ENCODE measurements around the gene RPRML. TPM values are rescaled to one million over a fixed set of nuclear protein-coding genes. Genes with fewer than 3 reads are reported as not detected.

The RPRML gene
- total RNA-seq, 2 donors from 2014 or later = not detected

DNA sequence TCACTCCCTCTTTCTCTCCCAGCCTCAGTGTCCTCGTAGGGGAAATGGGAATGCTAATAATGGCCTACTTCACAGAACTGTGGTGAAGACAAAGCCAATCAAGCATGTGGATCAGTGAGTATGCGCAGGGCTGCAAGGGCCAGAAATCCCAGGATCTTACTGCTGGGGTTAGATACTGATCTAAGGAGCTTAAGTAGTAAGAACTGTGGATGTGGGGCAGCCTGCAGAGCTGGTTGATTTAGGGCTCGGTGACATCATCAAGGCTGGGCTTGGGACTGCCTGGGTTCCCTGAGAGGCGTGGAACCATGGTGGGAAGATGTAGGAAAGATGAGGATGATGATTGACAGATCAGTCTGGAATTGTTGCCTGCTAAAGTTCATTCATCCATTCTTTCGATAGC, 30.5 kb downstream of the RPRML start:
- peaks cover 16 to 19% of the 10 kb centered on the region in 2 donors for H3K4me1 Mint-ChIP-seq (ENCODE audit: low read depth in 2 of 2)
- ATAC-seq (no peak), DNase-seq (ENCODE audit: low spot score) (no peak)
- H3K27ac Mint-ChIP-seq = no peak overlapping the region
- no peaks in the 10 kb centered on the region for H3K27me3 Mint-ChIP-seq
- no peaks in the 10 kb centered on the region for H3K9me3 Mint-ChIP-seq
- H3K36me3 Mint-ChIP-seq = no peaks in the 10 kb centered on the region
- H3K4me3 Mint-ChIP-seq = no peak overlapping the region

DNA sequence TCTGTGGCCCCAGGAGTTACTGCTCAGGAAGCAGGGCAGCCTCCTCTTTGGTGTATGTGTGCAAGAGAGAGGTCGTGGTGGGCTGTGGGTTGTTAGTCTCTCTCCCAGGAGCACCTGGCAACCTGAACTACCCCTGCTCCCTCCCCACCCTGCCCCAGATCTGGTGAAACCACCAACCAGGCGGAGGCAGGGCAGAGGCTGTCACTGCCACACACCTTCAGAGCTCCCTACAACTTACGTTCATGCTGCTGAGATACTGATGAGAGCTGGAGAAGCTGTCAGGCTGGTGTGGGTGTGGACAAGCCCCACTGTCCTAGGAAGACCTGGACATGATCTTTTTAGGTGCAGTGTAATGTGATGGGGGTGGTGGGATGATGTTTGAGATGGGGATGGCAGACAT, 31.8 kb downstream of the RPRML start:
- no peak overlapping the region for H3K4me3 Mint-ChIP-seq
- no peak for ATAC-seq
- H3K36me3 Mint-ChIP-seq = no peaks in the 10 kb centered on the region
- H3K27ac Mint-ChIP-seq = no peak overlapping the region
- H3K27me3 Mint-ChIP-seq = no peaks in the 10 kb centered on the region
- H3K4me1 Mint-ChIP-seq (ENCODE audit: low read depth in 2 of 2) = peaks cover 19 to 25% of the 10 kb centered on the region in 2 donors
- H3K9me3 Mint-ChIP-seq = no peaks in the 10 kb centered on the region
- no peak for DNase-seq (ENCODE audit: low spot score)

DNA sequence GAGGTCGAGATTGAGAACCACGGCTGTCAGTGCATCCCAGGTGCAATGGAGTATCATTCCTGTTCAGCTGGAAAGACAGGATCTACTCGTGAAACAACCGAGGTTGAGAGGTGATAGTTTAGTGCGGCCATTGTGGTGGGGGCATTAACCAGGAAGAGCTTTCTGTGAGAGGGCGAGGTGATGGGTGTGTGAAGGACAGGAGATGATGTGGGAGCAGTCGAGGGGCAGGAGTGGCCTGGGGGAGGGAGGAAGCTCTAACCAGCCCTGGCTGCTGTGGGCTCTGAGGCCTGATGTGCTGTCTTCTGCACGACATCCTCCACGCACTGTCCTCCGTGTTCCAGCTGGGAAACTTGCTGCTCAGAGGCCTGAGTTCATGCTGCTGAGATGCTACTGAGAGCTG, 34.1 kb downstream of the RPRML start:
- no peak for DNase-seq (ENCODE audit: low spot score)
- H3K4me3 Mint-ChIP-seq = peak overlapping the region; percentile 0
- H3K9me3 Mint-ChIP-seq = no peaks in the 10 kb centered on the region
- peaks cover 3% of the 10 kb centered on the region for H3K36me3 Mint-ChIP-seq
- H3K27ac Mint-ChIP-seq = peak overlapping the region; percentile 5 to 27
- H3K4me1 Mint-ChIP-seq (ENCODE audit: low read depth in 2 of 2) = peaks cover 19 to 25% of the 10 kb centered on the region in 2 donors
- no peaks in the 10 kb centered on the region for H3K27me3 Mint-ChIP-seq
- no peak for ATAC-seq

- ATAC-seq (peak; percentile 40 to 49), DNase-seq (ENCODE audit: low spot score) (no peak)
- Mint-ChIP-seq H3K36me3 (peaks cover 10% of the 10 kb centered on the region), H3K9me3 (no peaks in the 10 kb centered on the region), H3K4me3 (peak overlapping the region; percentile 30), H3K27me3 (no peaks in the 10 kb centered on the region), H3K4me1 (ENCODE audit: low read depth in 2 of 2) (peaks cover 19 to 25% of the 10 kb centered on the region in 2 donors), H3K27ac (peak overlapping the region in 1 of 2 donors; percentile 78)
These were observed 35.3 kb downstream of the RPRML start for GRCh38 chr17:46943501-46944393.

DNA sequence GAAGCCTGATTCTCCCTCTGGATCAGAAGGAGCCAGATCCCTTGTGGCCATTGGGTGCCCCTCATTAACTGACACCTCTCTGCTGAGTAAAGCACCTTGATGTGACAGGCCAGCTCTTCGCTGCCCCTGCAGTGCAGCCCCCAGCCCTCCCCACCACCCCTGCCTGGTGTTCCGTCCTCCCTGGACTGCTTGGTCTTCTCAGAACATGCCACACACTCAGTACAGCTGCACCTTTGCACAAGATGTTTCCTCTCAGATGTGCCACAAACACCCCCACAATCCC, 35.9 kb downstream of the RPRML start:
- Mint-ChIP-seq H3K4me3 (no peak overlapping the region), H3K9me3 (no peaks in the 10 kb centered on the region), H3K27me3 (no peaks in the 10 kb centered on the region), H3K36me3 (peaks cover 10% of the 10 kb centered on the region), H3K4me1 (ENCODE audit: low read depth in 2 of 2) (peaks cover 19 to 25% of the 10 kb centered on the region in 2 donors), H3K27ac (peak overlapping the region in 1 of 2 donors; percentile 78)
- DNase-seq (ENCODE audit: low spot score) = no peak
- no peak for ATAC-seq

GRCh38 chr17:46942441-46943217, 36.4 kb downstream of the RPRML start:
- no peaks in the 10 kb centered on the region for H3K27me3 Mint-ChIP-seq
- ATAC-seq = peak in 1 of 2 donors; percentile 37

GRCh38 chr17:46940692-46941404, 38.2 kb downstream of the RPRML start:
- Mint-ChIP-seq H3K9me3 (no peaks in the 10 kb centered on the region), H3K36me3 (peaks cover 10% of the 10 kb centered on the region), H3K27me3 (no peaks in the 10 kb centered on the region), H3K27ac (no peak overlapping the region), H3K4me3 (no peak overlapping the region), H3K4me1 (ENCODE audit: low read depth in 2 of 2) (peaks cover 19 to 22% of the 10 kb centered on the region in 2 donors)
- DNase-seq (ENCODE audit: low spot score) (no peak), ATAC-seq (peak; percentile 73 to 75)

More at GRCh38 chr17:46942441-46943217, 36.4 kb downstream of the RPRML start:
- Mint-ChIP-seq H3K4me3 (no peak overlapping the region), H3K27ac (no peak overlapping the region), H3K36me3 (peaks cover 10% of the 10 kb centered on the region), H3K9me3 (no peaks in the 10 kb centered on the region), H3K4me1 (ENCODE audit: low read depth in 2 of 2) (peaks cover 19 to 25% of the 10 kb centered on the region in 2 donors)
- no peak for DNase-seq (ENCODE audit: low spot score)

DNA sequence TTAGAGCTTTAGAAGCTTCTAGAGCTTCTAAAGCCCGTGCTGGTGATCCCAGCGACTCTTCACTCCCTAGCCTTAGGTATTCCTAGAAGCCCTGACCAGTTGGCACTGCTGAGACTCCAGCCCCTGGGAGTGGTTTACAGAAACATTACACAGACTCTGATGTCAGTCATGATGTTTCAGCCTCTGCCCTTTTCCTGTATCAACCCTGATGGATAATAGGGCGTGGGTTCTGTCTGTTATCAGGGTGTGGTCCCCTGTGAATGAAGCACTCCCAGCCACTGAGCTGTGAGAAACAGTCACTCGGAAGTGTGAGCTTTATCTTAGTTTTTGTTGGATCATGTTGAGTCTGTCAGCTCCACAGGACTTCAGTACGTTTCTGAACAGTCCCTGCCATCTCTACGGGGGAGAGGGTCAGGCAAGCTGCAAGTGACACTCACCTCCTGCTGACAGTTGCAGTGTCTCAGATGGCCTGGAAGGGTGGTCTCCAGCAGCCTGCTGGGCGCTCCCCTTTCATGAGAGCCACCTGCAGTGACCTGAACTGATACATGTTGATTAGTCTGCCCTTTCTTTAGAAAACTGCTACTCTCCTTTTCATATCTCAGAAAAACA, 43.3 kb downstream of the RPRML start:
- no peaks in the 10 kb centered on the region for H3K9me3 Mint-ChIP-seq
- H3K36me3 Mint-ChIP-seq = peaks cover 37% of the 10 kb centered on the region
- H3K27ac Mint-ChIP-seq = no peak overlapping the region
- ATAC-seq (no peak), DNase-seq (ENCODE audit: low spot score) (no peak)
- no peak overlapping the region for H3K4me3 Mint-ChIP-seq
- no peaks in the 10 kb centered on the region for H3K27me3 Mint-ChIP-seq
- H3K4me1 Mint-ChIP-seq (ENCODE audit: low read depth in 2 of 2) = no peaks in the 10 kb centered on the region

- Mint-ChIP-seq H3K27me3 (no peaks in the 10 kb centered on the region), H3K27ac (no peak overlapping the region), H3K36me3 (peaks cover 38% of the 10 kb centered on the region), H3K4me1 (ENCODE audit: low read depth in 2 of 2) (peaks cover 23 to 25% of the 10 kb centered on the region in 2 donors), H3K9me3 (no peaks in the 10 kb centered on the region), H3K4me3 (no peak overlapping the region)
- no peak for ATAC-seq
- DNase-seq (ENCODE audit: low spot score) = no peak
These were observed 47.5 kb downstream of the RPRML start for GRCh38 chr17:46931596-46931995.

DNA sequence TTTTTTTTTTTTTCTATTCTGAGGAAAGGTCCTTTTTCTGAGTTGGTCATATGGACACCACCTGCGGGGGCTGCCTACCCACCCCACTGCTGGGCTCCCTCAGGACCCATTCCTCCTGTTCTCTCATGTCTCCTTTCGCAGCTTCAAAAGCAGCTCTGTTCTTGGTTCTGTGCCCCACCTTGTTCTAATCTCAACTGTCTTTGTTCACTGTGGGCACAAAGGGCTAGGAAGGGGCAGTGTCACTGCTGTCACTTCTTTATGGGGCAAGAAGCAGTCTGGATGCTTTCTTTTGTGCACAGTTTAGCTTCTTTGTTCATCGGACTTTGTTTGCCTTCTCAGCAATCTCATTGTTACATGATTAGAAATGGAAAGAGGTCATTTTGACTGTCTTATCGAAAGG, 49.0 kb downstream of the RPRML start:
- no peak for ATAC-seq
- no peak for DNase-seq (ENCODE audit: low spot score)
- no peaks in the 10 kb centered on the region for H3K9me3 Mint-ChIP-seq
- H3K4me1 Mint-ChIP-seq (ENCODE audit: low read depth in 2 of 2) = peaks cover 34 to 39% of the 10 kb centered on the region in 2 donors
- H3K4me3 Mint-ChIP-seq = no peak overlapping the region
- H3K27ac Mint-ChIP-seq = no peak overlapping the region
- no peaks in the 10 kb centered on the region for H3K27me3 Mint-ChIP-seq
- H3K36me3 Mint-ChIP-seq = peaks cover 34% of the 10 kb centered on the region

DNA sequence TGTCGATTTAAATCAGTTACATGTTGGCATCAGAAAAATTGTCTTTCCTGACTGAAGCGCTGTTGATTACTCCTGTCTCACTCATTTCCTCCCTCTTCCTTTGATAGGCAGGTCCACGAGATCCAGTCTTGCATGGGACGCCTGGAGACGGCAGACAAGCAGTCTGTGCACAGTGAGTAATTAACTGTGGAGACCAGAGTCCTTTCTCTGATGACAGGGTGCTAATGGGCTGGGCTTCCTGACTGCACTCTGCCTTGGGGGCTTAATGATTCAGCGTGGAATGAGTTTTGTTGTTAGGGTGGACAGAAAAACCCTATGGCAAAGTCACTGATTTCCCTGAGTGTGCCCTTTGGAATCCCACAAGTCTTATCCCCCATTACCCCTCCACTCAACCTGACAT, 49.6 kb downstream of the RPRML start:
- ATAC-seq = no peak
- peaks cover 36 to 44% of the 10 kb centered on the region in 2 donors for H3K4me1 Mint-ChIP-seq (ENCODE audit: low read depth in 2 of 2)
- H3K27me3 Mint-ChIP-seq = no peaks in the 10 kb centered on the region
- no peak overlapping the region for H3K4me3 Mint-ChIP-seq
- H3K9me3 Mint-ChIP-seq = no peaks in the 10 kb centered on the region
- peaks cover 31% of the 10 kb centered on the region for H3K36me3 Mint-ChIP-seq
- no peak for DNase-seq (ENCODE audit: low spot score)
- H3K27ac Mint-ChIP-seq = no peak overlapping the region

DNA sequence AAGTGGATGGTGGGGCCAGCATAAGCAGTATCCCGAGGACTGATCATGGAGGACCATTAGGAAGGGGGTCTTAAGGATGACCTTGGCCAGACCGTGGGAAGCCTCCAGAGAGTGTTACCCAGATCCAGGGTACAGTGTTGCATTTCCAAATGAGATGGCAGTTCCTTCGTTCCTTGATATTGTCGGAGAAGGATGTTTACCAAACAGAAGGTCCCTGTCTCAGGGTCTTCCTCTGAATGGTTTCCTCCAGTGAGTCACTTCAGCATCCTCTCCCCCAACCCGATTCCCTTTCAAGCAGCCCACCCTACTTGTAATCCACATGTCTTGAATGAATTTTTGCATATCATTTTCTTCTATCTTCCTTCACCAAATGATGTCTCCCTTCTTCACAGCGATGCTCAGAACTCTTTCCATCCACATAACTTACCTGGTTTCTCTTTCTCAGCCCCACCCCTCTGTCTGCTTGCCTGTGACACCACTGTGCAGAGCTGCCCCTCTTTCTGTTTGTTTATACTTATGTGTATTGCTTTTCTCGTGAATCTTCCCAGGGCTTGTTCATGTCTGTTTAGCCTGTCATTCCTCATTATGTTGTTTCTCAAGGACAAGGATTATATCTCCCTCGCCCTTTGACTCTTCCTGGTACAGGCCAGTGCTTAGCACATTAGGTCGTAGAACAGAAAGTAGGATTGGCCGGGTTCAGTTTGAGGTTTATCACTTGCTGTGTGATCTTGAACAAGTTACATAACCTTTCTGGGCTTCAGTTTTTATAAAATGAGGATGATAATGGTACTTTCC, 50.4 kb downstream of the RPRML start:
- H3K9me3 Mint-ChIP-seq = no peaks in the 10 kb centered on the region
- no peak overlapping the region for H3K27ac Mint-ChIP-seq
- H3K4me3 Mint-ChIP-seq = no peak overlapping the region
- no peaks in the 10 kb centered on the region for H3K27me3 Mint-ChIP-seq
- peaks cover 42 to 50% of the 10 kb centered on the region in 2 donors for H3K4me1 Mint-ChIP-seq (ENCODE audit: low read depth in 2 of 2)
- no peak for ATAC-seq
- DNase-seq (ENCODE audit: low spot score) = no peak
- H3K36me3 Mint-ChIP-seq = peaks cover 25% of the 10 kb centered on the region

All from natural killer cell treated with Interleukin-12 subunit alpha and Interleukin-12 subunit beta and Interleukin-15 and Interleukin-18, amount 100 ng/mL, for 72 hours (primary cell).